ENCODE data around the gene TSC1.
"Not testable (repeated sequence)": the region's sequence is repeated elsewhere in the genome, so short reads cannot be mapped to it uniquely, and the experiment has no call there.

The TSC1 gene

DNA sequence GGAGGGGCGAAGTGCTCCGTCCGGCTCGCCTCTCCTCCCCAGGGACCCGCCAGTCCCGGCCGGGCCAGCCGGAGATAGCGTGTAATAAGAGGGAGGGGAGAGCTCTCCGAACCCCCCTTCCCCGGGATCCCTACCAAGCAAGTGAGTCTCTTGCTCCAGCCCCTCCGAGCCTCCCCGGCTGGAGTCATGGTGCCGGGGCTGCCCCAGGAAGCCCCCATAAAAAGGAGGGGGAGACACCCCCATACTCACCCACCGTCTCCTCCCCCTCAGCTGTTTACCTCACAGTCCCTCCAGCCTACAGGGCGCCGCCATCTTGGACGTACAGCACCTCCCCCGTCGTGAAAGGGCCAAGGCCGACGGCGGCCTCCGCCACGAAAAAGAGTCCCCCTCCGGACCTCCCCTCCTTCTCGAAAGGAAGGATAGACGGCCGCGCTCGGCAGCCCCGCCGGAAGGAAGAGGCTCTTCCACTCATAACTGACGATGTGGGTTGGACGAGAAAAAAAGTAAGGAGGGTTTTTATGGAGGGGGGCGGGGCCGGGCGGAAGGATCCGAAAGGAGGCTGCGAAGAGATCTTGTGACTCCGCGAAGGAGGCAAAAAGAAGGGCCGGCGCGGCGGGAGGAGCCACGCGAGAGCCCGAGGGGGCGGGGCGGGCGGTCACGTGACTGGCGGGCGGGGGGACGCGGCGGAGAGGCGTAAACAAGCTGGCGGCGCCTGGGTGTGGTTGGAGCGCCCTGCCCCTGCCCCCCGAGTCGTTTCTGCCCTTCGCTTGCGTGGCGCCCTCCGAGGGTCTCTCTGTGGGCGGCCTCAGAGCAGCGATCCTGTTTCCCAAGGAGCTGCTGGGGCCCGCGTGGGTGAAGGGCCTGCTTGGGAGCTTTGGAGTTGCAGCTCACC, at the start of gene TSC1:
TSC1 (minus strand) TSS at position 323 of the 892 bp plus-strand sequence. CDS start 15,744 bp downstream, outside the sequence.
- Histone ChIP-seq H3K27ac (ENCODE audit: low read depth, low read length) (peak within 1 kb of the TSS; percentile 99), H3K9ac (ENCODE audit: low read length) (peak within 1 kb of the TSS; percentile 89), H3K36me3 (ENCODE audit: control insufficient read depth, insufficient read depth, low read length) (no peaks in the 10 kb centered on the region), H3K27me3 (ENCODE audit: control insufficient read depth, insufficient read depth, low read length) (no peaks in the 10 kb centered on the region), H3K4me3 (ENCODE audit: low read length) (peak within 1 kb of the TSS; percentile 96), H3K4me1 (ENCODE audit: control insufficient read depth, insufficient read depth, low read length) (peaks cover 15% of the 10 kb centered on the region)

DNA sequence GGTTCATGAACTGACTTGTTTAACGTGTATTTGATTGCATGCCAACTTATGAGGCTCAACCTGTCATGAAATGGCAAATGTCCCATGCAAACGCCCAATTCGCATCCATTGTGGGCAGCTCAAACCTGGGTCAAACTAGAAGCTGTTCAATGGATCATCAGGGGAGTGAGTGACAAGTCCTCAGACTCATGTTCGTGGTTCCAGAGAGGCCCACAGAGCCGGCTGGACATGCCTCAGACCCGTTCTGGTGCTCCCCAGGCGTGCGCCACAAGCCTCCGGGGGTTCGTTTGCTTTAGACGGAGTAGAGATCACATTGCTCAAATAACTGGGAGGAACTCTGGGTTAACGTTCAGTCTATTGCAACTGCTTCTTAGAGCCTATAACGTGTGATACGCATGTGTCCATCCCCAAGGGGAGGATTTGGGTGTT, 49.1 kb upstream of the TSC1 start:
- no peak overlapping the region for H3K27ac ChIP-seq (ENCODE audit: low read depth, low read length)
- H3K27me3 ChIP-seq (ENCODE audit: control insufficient read depth, insufficient read depth, low read length): peaks cover 3% of the 10 kb centered on the region
- H3K4me1 ChIP-seq (ENCODE audit: control insufficient read depth, insufficient read depth, low read length): no peaks in the 10 kb centered on the region
- H3K4me3 ChIP-seq (ENCODE audit: low read length): no peak overlapping the region
- H3K9ac ChIP-seq (ENCODE audit: low read length): no peak overlapping the region
- H3K36me3 ChIP-seq (ENCODE audit: control insufficient read depth, insufficient read depth, low read length): no peaks in the 10 kb centered on the region

DNA sequence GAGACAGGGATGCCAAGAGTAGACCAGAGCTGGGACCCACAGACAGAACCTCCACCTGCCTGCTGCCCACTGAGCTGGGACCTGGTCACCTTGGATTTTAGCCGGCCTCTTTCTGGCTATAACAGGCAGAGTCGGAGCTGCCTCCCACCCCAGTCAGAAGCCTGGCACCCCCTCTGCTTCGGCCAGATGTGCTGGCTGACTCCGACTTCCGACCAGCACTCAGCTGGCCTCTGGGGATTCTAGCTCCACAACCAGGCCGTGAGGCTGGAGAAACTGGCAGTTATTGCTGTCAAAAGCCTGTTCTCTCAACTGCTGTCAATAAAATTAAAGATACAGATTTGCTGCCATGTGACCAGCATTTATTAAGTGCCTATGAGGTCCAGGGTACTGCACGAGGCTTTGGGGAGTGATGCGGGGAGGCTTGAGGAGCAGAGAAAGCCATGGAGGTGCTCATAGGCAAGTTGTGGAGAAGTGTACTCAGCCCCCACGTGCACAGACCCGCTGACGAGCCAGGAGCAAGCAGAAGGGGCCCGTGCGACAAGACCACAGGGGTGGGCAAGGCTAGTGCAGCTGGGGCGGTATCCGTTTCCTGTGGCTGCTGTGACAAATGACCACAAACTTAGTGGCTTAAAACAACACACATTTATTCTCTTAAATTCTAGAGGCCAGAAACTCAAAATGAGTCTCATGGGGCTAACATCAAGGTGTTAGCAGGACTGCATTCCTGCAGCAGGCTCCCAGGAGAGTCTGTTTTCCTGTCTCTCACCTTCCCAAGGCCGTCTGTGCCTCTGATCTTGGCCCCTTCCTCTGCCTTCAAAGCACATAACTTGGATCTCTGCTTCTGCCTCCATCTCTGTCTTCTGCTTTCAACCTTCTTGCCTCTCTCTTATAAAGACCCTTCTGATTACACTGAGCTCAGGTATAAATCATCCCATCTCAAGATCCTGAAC, 47.2 kb upstream of the TSC1 start:
- Histone ChIP-seq H3K27me3 (ENCODE audit: control insufficient read depth, insufficient read depth, low read length) (peaks cover 3% of the 10 kb centered on the region), H3K4me3 (ENCODE audit: low read length) (no peak overlapping the region), H3K27ac (ENCODE audit: low read depth, low read length) (no peak overlapping the region), H3K4me1 (ENCODE audit: control insufficient read depth, insufficient read depth, low read length) (no peaks in the 10 kb centered on the region), H3K9ac (ENCODE audit: low read length) (no peak overlapping the region), H3K36me3 (ENCODE audit: control insufficient read depth, insufficient read depth, low read length) (no peaks in the 10 kb centered on the region)

DNA sequence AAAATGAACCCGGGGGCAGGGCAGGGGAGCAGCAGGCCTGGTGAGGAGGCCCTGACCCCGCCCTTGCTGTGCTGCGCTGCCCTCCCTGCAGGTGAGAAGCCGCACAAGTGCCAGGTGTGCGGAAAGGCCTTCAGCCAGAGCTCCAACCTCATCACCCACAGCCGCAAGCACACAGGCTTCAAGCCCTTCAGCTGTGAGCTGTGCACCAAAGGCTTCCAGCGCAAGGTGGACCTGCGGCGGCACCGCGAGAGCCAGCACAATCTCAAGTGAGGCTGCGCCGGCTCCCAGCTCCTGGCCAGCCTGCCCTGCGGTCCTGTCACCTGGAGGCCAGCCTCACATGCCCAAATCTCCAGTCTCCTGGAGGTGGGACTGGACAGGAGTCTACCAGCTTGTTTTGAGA, 46.4 kb upstream of the TSC1 start:
- no peak overlapping the region for H3K27ac ChIP-seq (ENCODE audit: low read depth, low read length)
- H3K4me3 ChIP-seq (ENCODE audit: low read length): no peak overlapping the region
- H3K4me1 ChIP-seq (ENCODE audit: control insufficient read depth, insufficient read depth, low read length): no peaks in the 10 kb centered on the region
- no peaks in the 10 kb centered on the region for H3K36me3 ChIP-seq (ENCODE audit: control insufficient read depth, insufficient read depth, low read length)
- H3K27me3 ChIP-seq (ENCODE audit: control insufficient read depth, insufficient read depth, low read length): peaks cover 3% of the 10 kb centered on the region
- H3K9ac ChIP-seq (ENCODE audit: low read length): no peak overlapping the region

DNA sequence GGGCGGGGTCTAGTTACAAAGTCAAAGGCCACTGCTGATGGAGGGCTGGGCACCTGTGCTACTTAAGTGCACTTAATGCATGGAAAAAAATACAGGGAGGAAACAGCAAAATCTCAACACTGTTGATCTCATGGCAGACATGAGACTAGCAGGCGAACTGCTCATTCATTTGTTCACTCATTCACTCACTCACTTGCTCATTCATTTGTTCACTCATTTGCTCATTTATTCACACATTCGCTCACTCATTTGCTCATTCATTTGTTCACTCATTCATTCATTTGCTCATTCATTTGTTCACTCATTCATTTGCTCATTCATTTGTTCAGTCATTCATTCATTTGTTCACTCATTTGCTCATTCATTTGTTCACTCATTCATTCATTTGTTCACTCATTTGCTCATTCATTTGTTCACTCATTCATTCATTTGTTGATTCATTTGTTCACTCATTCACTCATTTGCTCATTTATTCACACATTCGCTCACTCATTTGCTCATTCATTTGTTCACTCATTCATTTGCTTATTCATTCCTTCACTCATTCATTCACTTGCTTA, 45.7 kb upstream of the TSC1 start:
- not testable (repeated sequence) for H3K27ac ChIP-seq (ENCODE audit: low read depth, low read length); H3K4me1 ChIP-seq (ENCODE audit: control insufficient read depth, insufficient read depth, low read length); H3K9ac ChIP-seq (ENCODE audit: low read length); H3K36me3 ChIP-seq (ENCODE audit: control insufficient read depth, insufficient read depth, low read length); H3K4me3 ChIP-seq (ENCODE audit: low read length); H3K27me3 ChIP-seq (ENCODE audit: control insufficient read depth, insufficient read depth, low read length)

DNA sequence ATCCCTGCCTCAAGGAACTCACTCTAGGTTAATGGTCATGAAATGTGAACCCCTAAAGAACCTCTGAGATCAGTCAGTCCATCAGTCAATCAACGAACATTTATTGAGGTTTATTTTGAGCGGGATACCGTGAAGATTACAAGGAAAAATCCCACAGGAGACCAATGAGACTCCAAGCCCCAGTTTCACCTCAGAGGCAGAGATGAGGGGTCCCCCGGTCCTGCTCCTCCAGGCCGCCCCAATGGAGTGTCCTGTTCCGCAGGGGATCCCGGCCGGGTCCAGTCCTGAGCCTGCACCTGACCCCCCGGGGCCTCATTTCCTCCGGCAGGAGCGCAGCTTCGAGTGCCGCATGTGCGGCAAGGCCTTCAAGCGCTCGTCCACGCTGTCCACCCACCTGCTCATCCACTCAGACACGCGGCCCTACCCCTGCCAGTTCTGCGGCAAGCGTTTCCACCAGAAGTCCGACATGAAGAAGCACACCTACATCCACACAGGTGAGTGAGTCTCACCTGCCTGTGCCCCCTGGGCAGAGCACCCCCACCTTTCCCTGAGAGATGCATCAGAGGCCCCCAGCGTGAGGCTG, 45.1 kb upstream of the TSC1 start:
- no peak overlapping the region for H3K4me3 ChIP-seq (ENCODE audit: low read length)

DNA sequence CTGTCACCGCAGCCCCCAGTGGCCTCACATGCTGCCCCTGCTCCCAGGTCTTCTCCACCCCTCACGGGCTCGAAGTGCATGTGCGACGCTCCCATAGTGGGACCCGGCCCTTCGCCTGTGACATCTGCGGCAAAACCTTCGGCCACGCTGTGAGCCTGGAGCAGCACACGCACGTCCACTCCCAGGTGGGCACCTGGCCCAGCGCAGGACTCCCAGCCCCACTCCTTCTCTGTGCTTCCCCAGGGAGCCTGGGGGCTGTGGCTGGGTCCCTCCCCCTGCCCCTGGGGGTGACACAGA, 44.5 kb upstream of the TSC1 start:
- no peak overlapping the region for H3K9ac ChIP-seq (ENCODE audit: low read length)
- no peak overlapping the region for H3K27ac ChIP-seq (ENCODE audit: low read depth, low read length)
- H3K27me3 ChIP-seq (ENCODE audit: control insufficient read depth, insufficient read depth, low read length): peaks cover 4% of the 10 kb centered on the region
- H3K4me1 ChIP-seq (ENCODE audit: control insufficient read depth, insufficient read depth, low read length): no peaks in the 10 kb centered on the region
- no peak overlapping the region for H3K4me3 ChIP-seq (ENCODE audit: low read length)
- H3K36me3 ChIP-seq (ENCODE audit: control insufficient read depth, insufficient read depth, low read length): no peaks in the 10 kb centered on the region

More for the DNA sequence above, 45.1 kb upstream of the TSC1 start:
- peaks cover 4% of the 10 kb centered on the region for H3K27me3 ChIP-seq (ENCODE audit: control insufficient read depth, insufficient read depth, low read length)
- H3K27ac ChIP-seq (ENCODE audit: low read depth, low read length): no peak overlapping the region
- H3K9ac ChIP-seq (ENCODE audit: low read length): no peak overlapping the region
- H3K4me1 ChIP-seq (ENCODE audit: control insufficient read depth, insufficient read depth, low read length): no peaks in the 10 kb centered on the region
- no peaks in the 10 kb centered on the region for H3K36me3 ChIP-seq (ENCODE audit: control insufficient read depth, insufficient read depth, low read length)

DNA sequence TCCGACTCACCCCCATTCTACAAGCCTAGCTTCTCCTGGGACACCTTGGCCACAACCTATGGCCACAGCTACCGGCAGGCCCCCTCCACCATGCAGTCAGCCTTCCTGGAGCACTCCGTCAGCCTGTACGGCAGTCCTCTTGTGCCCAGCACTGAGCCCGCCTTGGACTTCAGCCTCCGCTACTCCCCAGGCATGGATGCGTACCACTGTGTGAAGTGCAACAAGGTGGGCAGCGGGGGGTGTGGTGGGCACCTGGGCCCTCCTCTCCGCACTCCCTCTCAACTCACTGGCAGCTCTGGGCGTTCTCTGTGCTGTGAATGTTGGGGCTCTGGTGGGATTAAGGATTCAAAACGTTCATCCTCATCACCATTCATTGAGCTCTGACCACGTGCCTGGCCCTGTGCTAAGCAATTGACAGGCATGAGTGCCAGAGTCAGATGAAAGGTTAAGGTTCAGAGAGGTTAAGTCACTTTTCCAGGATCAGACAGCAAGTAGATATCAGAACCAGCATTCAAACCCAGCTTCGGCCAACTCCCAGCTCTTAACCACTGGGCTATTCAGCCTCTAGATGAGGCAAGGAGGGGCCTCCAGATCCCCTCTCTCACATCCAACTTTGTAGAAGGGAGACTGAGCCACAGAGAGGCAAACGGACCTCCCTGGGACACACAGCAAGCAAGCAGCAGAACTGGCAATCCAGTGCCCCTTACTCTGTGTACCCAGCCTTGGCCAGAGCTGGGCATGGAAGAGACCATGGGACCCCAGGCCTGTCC, 44.0 kb upstream of the TSC1 start:
- H3K27me3 ChIP-seq (ENCODE audit: control insufficient read depth, insufficient read depth, low read length): peaks cover 4% of the 10 kb centered on the region
- no peak overlapping the region for H3K4me3 ChIP-seq (ENCODE audit: low read length)
- no peaks in the 10 kb centered on the region for H3K4me1 ChIP-seq (ENCODE audit: control insufficient read depth, insufficient read depth, low read length)
- no peak overlapping the region for H3K27ac ChIP-seq (ENCODE audit: low read depth, low read length)
- no peaks in the 10 kb centered on the region for H3K36me3 ChIP-seq (ENCODE audit: control insufficient read depth, insufficient read depth, low read length)
- no peak overlapping the region for H3K9ac ChIP-seq (ENCODE audit: low read length)

DNA sequence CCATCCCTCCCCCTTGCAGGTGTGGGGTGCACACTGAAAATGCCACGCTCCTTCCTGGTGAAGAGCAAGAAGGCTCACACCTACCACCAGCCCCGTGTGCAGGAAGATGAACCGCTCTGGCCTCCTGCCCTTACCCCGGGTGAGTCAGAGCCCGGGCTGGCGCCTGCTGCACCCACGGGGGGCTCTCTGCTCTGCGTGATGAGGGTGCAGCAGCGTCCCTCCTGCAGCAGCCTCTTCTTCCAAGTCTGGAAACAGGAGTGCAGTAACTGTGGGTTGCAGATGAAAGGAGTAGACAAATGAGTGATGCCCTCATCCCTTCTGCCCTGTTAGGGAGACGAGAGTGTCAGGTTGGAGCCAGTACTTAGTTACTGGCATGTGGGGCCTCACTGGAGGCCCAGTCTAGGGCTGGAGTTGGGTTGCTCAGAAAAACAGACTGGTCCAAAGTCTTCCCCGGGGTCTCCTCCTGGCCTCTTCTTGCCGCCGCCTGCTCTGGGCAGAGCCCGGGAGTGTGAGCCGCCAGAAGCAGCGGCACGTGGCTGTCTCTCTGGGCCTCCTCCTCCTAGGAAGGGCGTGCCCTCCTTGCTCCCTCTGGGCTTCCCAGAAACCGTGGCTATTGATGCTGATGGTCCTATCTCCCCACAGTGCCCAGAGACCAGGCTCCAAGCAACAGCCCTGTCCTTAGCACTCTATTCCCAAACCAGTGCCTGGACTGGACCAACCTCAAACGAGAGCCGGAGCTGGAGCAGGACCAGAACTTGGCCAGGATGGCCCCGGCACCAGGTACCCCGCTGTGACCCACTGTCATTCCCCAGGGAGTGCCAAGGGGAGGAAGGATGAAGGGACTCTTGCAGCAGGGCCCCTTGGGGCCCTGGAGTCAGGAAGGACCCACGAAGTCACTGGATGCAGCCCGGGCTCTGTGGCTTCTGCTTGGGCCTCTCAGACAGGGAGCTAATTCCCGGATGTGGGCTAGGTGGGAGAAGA, 42.5 kb upstream of the TSC1 start:
- Histone ChIP-seq H3K27ac (ENCODE audit: low read depth, low read length) (no peak overlapping the region), H3K4me1 (ENCODE audit: control insufficient read depth, insufficient read depth, low read length) (no peaks in the 10 kb centered on the region), H3K27me3 (ENCODE audit: control insufficient read depth, insufficient read depth, low read length) (peaks cover 4% of the 10 kb centered on the region), H3K36me3 (ENCODE audit: control insufficient read depth, insufficient read depth, low read length) (no peaks in the 10 kb centered on the region), H3K4me3 (ENCODE audit: low read length) (no peak overlapping the region), H3K9ac (ENCODE audit: low read length) (no peak overlapping the region)

DNA sequence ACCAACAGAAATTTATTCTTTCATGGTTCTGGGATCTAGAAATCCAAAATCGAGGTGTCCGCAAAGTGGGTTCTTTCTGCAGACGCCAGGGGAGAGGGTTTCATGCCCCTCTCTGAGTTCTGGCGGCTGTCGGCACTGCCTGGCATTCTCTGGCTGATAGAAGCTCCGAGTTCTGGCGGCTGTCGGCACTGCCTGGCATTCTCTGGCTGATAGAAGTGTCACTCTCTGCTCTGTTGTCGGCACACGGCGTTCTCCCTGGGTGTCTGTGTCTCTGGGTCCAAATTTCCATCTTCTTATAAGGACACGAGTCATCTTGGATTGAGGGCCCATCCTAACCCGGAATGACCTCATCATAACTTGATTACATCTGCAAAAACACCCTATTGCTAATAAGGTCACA, 41.7 kb upstream of the TSC1 start:
- Histone ChIP-seq H3K27ac (ENCODE audit: low read depth, low read length) (no peak overlapping the region), H3K27me3 (ENCODE audit: control insufficient read depth, insufficient read depth, low read length) (peaks cover 4% of the 10 kb centered on the region)

DNA sequence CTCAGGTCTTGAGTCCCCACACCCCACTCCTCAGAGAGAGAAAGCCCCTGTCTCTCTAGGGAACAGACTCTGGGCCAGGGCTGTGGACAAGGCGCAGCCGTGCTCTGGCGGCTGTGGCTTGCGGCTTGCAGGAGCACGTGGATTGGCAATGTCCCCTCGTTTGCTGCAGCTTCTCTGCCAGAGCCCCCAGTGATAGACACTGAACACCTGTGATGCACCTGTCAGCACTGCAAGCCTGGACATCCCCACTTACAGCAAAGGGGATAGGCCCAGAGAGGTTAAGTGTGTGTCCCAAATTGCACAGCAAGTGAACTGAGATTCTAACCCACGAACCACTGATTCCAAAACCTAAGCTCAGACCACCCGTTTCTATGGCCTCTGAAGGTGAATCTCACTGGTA, 41.1 kb upstream of the TSC1 start:
- Histone ChIP-seq H3K36me3 (ENCODE audit: control insufficient read depth, insufficient read depth, low read length) (no peaks in the 10 kb centered on the region), H3K4me1 (ENCODE audit: control insufficient read depth, insufficient read depth, low read length) (no peaks in the 10 kb centered on the region), H3K9ac (ENCODE audit: low read length) (no peak overlapping the region), H3K27ac (ENCODE audit: low read depth, low read length) (no peak overlapping the region), H3K4me3 (ENCODE audit: low read length) (no peak overlapping the region), H3K27me3 (ENCODE audit: control insufficient read depth, insufficient read depth, low read length) (peaks cover 4% of the 10 kb centered on the region)

More for the DNA sequence above, 41.7 kb upstream of the TSC1 start:
- H3K4me1 ChIP-seq (ENCODE audit: control insufficient read depth, insufficient read depth, low read length): no peaks in the 10 kb centered on the region
- no peaks in the 10 kb centered on the region for H3K36me3 ChIP-seq (ENCODE audit: control insufficient read depth, insufficient read depth, low read length)
- no peak overlapping the region for H3K9ac ChIP-seq (ENCODE audit: low read length)
- no peak overlapping the region for H3K4me3 ChIP-seq (ENCODE audit: low read length)

Measured in rectal smooth muscle tissue (tissue), 1 donor.